GM21423 (cell line): ENCODE data around the gene NAP1L4.

ENCODE experiments used
- ATAC-seq: cut with Tn5 transposase; IDR thresholded peaks from one replicate; pipeline ENCODE4 v1.9.1; 2021; ENCODE audit warnings: mild to moderate bottlenecking, moderate library complexity; ENCODE audit not compliant: unreplicated experiment

NAP1L4 gene, protein sequence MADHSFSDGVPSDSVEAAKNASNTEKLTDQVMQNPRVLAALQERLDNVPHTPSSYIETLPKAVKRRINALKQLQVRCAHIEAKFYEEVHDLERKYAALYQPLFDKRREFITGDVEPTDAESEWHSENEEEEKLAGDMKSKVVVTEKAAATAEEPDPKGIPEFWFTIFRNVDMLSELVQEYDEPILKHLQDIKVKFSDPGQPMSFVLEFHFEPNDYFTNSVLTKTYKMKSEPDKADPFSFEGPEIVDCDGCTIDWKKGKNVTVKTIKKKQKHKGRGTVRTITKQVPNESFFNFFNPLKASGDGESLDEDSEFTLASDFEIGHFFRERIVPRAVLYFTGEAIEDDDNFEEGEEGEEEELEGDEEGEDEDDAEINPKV

GRCh38 chr11:2992234-2992996, at the start of gene NAP1L4:
NAP1L4 (minus strand) TSS chr11:2992329; CDS start chr11:2979220, 13,109 bp downstream.
- ATAC-seq = peak; percentile 84

- ATAC-seq = no peak
These were observed 48.8 kb upstream of the NAP1L4 start for GRCh38 chr11:3040881-3041280.

GRCh38 chr11:3037945-3038271, 45.8 kb upstream of the NAP1L4 start:
- no peak for ATAC-seq

GRCh38 chr11:3037040-3037944, 45.2 kb upstream of the NAP1L4 start:
- ATAC-seq = no peak

- no peak for ATAC-seq
These were observed 44.3 kb upstream of the NAP1L4 start for GRCh38 chr11:3036419-3036818.

DNA sequence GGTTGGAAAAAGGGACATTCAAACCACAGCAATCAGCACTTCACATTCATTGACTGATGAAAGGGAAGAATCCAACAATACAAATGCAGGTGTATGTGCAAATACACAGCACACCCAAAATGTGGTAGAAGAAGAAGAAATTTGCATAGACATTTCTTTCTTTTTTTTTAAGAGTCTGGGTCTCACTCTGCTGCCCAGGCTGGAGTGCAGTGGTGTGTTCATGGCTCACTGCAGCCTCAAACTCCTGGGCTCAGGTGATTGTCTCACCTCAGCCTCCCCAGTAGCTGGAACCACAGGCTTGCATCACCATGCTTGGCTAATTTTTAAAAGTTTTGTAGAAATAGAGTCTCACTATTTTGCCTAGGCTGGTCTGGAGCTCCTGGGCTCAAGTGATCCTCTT, 43.2 kb upstream of the NAP1L4 start:
- ATAC-seq = no peak

GRCh38 chr11:3030289-3031070, 38.4 kb upstream of the NAP1L4 start:
- no peak for ATAC-seq

GRCh38 chr11:3028813-3029212, 36.7 kb upstream of the NAP1L4 start:
- ATAC-seq = no peak

GRCh38 chr11:3026803-3027202, 34.7 kb upstream of the NAP1L4 start:
- ATAC-seq = no peak

- no peak for ATAC-seq
These were observed 30.9 kb upstream of the NAP1L4 start for GRCh38 chr11:3022982-3023381.

DNA sequence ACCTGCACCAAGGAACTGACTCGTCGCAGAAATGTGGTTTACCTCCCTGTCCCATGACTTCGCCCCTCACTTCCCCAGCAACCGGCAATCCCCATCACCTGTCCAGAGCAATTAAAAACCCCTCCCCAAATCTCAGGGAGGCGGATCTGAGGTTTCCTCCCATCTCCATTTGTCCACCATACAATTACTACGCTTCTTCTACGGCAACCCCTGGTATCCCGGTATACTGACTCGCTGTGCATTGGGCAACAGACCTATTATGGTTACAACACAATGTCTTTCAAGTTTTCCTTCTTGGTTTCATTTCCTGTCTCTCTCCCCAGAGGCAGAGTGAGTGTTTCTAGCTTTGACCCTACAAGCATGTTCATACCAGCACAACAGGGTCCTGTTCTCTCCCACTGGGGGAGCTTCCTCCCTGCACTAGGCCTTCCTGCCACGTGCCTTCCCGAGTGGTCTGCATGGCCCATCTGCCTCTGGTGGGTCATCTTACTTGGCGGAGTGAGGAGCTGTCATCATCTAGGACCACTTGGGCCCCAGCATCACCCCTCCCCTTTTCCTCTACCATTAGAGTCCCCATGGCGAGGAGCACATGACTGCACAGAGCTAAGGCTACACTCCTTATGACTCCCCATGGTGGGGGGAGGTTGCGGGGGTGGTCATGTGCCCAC, 30.3 kb upstream of the NAP1L4 start:
- peak; percentile 72 for ATAC-seq

DNA sequence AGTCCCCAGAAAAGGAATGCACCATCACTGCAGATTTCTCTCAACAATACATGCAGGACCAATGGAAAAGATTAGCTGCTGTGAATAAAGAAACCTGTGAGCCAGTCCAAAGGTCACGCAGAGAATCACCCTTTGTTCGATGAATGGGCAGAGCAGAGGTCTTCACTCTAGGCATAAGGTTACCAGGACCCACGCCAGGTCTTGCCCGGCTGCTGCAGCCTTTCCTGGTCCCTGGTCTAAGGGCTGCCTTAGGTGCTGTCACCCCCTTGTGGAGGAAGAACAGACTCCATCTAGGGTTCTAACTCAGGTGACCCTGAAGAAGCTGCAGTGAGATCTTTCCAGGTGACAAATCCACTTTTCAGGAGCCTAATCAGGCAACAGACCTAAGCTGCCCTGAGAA, 29.0 kb upstream of the NAP1L4 start:
- no peak for ATAC-seq

- ATAC-seq = no peak
These were observed 27.9 kb upstream of the NAP1L4 start for GRCh38 chr11:3020011-3020410.

DNA sequence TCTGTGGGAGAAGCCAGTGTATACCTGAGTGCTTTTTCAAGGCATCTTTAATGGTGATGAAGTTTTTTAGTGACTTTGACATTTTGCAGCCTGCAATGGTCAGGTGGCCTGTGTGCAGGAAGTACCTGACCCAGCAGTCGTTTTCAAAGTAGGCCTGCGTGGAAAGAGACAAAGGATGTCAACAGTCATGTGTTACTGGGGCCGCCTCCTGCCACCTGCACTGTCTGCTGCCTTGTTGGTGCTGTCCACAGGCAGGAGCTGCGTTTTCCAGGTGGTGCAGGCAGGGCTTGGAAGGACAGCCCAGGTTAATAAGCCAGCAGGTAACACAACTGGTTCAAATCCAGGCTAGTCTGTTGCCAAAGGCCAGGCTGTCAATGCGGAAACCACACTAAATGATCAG, 26.5 kb upstream of the NAP1L4 start:
- ATAC-seq = no peak

GRCh38 chr11:3016861-3017260, 24.7 kb upstream of the NAP1L4 start:
- ATAC-seq = no peak

DNA sequence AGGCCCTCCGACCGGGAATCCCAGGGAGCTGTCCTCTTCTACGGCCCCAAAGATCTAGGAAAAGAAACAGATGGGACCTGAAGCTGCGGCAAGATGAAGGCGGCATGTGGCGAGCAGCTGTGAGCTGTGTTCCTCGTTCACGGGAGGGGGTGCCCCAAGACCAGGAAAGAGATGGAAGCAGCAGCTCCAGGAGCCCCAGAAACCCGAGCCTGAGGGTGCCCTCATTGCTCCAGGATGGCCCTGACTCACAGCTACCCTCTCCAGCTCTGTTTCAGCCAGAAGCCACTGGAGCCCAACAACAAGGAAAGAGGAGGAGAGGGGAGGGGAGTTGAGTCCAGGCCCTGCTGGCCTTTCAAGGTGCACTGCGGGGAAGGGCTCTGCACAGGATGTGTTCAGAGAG, 23.7 kb upstream of the NAP1L4 start:
- no peak for ATAC-seq

GRCh38 chr11:3014943-3015342, 22.8 kb upstream of the NAP1L4 start:
- no peak for ATAC-seq

GRCh38 chr11:3014057-3014938, 22.2 kb upstream of the NAP1L4 start:
- ATAC-seq = no peak
